SHP77 treated with DMSO at 0.1 percent for 48 hours (cell line): Measurements from ENCODE around the gene CYP27B1.

Experiments
- DNase-seq: peaks from one replicate; lab custom pipeline; 2025; lab: John Stamatoyannopoulos, UW

CYP27B1 gene

DNA sequence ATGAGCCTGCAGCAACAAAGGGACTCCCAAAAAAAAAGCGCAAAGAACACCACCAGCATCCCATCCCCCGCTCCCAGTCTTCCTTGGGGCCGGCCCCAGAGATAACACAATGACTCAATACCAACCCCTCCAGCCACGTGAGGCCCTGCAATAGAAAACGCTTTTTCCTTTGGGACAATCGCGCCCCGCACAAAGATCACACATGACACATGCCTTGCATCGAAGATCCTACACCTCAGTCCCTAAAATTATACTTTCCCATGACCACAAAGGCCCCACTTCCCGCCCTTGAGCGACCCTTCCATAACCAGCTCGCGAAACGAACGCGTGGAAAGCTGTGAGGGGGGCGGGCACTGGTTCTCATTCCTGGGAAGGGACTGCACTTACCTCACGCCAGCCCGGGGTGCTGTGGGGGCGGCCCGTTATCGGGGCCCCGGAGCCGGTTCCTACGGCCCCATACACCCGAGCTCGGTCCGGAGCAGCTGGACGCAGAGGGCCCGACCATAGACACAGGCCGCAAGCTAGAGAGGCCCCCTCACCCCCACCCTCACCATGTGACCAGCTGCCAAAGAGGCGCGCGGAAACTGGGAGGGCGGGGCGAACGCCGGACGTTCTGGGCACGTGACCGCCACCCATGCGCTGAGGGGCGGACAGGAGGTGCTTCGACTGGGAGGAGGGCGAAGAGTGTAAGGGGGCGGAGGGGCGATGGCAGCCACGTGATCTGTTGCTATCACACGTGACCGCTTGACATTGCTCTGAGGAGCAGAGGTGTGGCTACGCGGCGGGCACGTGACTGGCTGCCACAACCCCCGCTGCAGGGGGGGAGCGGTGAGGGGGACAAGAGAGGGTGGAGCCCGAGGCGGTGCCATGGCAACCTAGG lies 14.8 kb downstream of the CYP27B1 start, which contains the start of gene CDK4:
Gene CDK4, minus strand, starts transcription at position 523 of the 880 bp plus-strand sequence. CDS start 593 bp downstream, outside the sequence.
- peak; percentile 99 for DNase-seq

DNA sequence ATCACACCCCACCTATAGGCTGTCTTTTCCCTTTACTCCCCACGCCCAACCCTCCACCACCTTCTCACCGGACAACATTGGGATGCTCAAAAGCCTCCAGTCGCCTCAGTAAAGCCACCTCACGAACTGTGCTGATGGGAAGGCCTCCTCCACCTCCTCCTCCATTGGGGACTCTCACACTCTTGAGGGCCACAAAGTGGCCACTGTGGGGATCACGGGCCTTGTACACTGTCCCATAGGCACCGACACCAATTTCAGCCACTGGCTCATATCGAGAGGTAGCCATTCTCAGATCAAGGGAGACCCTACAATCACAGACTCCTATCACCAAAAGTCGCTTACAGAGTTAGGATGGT lies 15.5 kb downstream of the CYP27B1 start:
- no peak for DNase-seq

DNA sequence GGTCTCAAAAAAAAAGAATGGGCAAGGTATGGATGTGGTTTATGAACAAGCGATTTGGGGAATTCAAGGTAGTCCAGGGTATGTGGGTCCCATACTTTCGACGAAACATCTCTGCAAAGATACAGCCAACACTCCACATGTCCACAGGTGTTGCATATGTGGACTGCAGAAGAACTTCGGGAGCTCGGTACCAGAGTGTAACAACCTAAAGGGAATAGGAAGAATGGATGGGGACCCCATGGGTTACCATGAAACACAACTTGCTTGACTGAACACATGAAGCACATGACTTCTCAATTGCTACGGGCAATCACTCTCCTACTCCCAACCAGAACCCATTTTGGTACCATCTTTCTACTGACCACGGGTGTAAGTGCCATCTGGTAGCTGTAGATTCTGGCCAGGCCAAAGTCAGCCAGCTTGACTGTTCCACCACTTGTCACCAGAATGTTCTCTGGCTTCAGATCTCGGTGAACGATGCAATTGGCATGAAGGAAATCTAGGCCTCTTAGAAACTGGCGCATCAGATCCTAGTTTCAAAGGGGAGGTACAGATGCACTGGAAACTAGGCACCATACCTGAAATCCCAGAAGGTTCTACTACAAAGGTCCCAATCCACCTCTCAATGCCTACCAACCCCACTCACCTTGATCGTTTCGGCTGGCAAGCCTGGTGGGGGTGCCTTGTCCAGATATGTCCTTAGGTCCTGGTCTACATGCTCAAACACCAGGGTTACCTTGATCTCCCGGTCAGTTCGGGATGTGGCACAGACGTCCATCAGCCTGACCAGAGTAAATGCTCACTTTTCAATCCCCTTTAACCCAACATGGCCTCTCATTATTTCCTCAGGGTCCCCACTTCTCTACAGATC lies 16.1 kb downstream of the CYP27B1 start:
- DNase-seq: no peak

GRCh38 chr12:57749061-57749460 lies 17.8 kb downstream of the CYP27B1 start:
- no peak for DNase-seq

DNA sequence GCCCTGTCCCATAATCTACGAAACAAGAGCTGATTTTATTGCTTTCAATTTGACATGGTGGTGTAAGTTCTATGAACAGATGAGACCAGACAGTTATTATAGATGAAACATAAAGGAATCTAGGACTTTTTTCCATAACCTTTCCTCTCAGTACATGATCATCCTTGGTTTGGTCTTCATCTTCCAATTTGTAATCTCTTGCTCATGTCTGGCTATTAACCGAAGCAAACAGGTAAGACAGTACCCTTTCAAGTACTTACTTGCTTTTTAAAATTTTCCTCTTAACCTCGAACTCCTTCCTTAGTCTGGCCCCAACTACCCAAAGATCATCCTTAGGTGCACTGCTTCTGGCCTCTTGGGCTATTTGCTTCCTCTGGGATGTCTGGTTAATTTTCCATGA lies 20.9 kb downstream of the CYP27B1 start:
- DNase-seq: no peak

GRCh38 chr12:57745485-57745881 lies 21.4 kb downstream of the CYP27B1 start:
- no peak for DNase-seq

- DNase-seq: peak; percentile 92
These were observed 21.9 kb downstream of the CYP27B1 start, which contains the start of gene TSPAN31 for GRCh38 chr12:57744777-57745484. TSPAN31 (plus strand) TSS chr12:57745039; CDS start chr12:57745155, 116 bp downstream.

GRCh38 chr12:57744194-57744776 lies 22.6 kb downstream of the CYP27B1 start:
- DNase-seq: peak; percentile 81

GRCh38 chr12:57743769-57744168 lies 23.1 kb downstream of the CYP27B1 start:
- no peak for DNase-seq

- DNase-seq: no peak
These were observed 24.8 kb downstream of the CYP27B1 start for GRCh38 chr12:57741844-57742738.

DNA sequence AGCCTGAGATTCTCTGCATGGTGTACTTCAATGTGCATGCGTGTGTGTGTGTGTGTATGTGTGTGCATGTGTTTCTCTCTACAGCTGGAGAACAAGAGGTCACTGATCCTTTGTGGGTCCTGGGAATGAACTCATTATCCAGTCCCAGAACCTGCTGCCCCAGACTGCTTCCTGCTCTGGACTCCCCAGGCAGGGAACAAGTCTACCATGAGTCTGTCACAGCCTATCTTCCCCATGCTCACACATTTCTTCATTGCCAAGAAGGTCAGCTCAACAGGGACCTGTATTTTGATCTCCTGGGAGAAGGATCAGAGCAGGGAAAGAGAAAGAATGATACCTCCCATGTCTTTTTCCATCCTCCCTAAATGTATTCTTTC lies 25.5 kb downstream of the CYP27B1 start:
- no peak for DNase-seq

DNA sequence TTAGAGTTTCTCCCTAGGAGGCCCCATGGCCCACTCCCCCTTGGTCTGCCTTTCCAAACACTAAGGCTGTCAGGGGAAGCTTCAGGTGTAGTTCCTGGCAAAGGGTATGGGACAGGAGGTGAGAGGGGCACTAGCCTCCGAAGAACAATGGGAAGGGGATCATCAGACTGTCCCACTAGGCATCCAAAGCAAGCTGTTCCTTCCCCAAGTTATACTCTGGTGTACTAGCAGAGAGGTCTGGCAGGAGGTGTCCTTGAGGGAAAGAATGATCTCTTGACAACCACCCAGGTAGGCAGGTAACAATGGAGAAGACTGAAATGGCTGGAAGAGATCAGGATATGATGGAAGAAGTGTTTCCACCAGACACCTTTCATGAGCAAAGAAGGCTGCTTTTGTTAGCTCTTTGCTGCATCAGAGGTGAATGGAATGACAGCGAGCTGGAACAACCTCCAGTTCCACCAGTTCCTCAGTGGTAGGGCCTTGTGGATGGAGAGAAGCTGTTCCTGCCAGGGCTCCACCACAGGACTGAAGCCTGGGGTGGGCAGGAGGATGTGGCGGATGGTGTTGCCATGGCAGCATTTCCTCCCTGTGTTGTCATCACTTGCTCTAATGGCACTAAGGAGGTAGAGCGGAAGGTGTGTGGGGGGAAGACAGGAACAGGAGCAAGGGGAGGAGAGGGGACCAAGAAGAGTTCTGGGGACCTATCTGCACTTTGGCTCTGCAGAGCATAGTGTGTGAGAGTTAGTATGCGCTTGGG lies 26.0 kb downstream of the CYP27B1 start:
- no peak for DNase-seq

DNA sequence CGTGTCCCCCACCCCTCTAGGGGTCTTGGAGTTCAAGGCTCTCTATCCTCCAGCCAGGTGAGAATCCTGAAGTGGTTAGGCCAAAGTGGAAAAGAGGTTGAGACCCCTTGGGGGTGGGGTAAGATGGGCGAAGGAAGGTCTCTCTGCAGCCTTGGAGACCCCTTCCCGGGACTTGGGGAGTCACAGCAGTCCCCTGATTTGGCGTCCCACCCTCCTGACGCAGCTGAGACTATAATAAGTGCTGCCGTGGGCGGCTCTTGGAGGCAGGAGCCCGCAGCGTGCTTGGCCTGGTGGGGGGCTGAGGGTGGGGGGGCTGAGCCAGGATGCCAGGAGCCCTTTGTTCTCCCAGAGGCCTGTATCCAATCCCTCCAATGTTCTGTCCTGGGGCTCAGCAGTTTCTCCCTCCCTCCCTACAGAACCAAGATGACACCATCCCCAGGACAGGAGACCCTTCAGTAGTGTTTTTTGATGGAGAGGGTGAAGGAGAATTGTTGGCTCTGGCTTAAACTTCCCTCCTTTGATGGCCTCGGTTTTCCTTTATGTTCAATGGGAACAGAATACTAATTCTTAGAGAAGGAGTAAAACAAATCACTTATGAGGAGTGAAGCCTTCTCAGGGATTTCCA lies 26.9 kb downstream of the CYP27B1 start:
- no peak for DNase-seq

DNA sequence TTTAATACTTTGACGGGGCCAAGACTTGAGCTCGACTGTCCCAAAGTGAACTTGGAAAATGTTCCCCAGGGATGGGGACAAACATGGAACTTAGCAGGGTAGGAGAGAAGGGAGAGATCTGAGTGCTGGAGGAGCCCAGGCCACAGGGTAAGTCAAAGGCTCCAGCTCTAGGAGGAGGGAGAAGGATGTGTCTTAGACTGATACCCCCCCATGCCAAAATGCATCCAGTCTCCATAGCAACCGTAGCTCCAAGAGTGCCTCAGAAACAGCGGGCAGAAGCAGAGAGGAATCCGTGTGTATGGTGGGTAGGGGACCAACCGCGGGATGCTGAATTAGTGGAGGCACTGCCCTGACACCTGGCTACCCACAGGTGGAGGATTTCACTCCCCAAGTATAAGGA lies 27.5 kb downstream of the CYP27B1 start:
- no peak for DNase-seq

DNA sequence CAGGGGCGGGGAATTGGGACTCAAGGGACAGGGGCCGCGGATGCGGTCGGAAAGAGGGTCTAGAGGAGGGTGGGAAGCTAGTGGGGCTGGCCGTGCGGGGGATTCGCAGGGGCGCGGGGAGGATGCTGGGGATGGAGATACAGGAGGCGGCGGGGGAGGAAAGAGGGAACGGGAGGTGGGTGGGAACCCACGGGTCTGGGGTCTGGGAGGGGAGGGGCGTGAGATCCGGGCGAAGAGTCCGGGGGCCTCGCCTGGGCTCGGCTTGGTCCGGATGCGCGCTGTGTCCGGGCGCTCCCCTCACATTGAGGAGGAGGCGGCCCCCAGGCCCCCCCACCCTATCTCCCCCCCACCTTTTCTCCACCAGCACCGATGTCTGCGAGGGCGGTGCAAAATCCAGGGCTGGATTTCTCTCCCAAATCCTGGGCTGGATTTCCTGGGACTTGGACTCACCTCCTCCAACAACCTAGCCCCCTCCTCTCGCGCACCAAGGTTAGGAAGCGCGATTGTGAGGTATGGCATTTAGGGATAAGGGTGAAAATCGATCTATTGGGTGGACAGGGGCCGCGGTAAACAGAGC lies 28.1 kb downstream of the CYP27B1 start, which contains the start of gene AGAP2:
Gene AGAP2, minus strand, starts transcription at position 82 of the 577 bp plus-strand sequence. CDS start 496 bp downstream, outside the sequence.
- DNase-seq: no peak

GRCh38 chr12:57737467-57738460 lies 29.1 kb downstream of the CYP27B1 start:
- DNase-seq: no peak

DNA sequence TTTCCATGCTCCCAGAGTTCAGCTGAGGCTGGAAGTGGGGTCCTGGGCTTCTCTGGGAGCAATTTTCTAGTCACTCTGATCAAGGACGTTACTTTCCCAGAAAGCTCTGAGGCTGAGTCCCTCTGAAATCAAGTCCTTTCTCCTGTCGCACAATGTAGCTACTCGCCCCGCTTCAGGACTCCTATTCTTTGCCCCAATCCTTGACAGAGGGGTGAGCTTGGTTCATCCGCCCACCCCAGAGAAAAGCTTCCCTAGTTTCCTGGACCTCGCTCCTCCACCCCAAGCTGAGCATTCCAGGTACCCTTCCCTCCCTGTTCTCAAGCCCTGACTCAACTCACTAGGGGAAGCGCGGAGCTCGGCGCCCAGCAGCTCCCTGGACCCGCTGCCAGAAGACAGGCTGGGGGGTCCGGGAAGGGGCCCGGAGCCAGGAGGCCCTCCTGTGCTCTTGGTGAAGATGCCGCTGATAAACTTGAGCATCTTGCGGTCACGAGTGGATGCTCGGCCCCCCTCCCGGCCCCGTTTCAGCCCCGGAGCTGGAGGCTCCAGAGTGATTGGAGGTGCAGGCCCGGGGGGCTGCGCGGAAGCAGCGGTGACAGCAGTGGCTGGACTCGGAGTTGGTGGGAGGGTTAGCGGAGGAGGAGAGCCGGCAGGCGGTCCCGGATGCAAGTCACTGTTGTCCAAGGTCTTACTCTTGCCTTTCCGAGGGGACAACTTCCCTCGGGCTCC lies 30.0 kb downstream of the CYP27B1 start:
- no peak for DNase-seq
